ENCODE data around the gene RAB34.

Gene RAB34

GRCh38 chr17:28710861-28711722 lies 6.6 kb downstream of the RAB34 start:
- DNase-seq: peak; percentile 97

GRCh38 chr17:28707339-28707720 lies 10.3 kb downstream of the RAB34 start:
- DNase-seq: no peak

- no peak for DNase-seq
Measured at GRCh38 chr17:28706471-28707338, 11.0 kb downstream of the RAB34 start.

DNA sequence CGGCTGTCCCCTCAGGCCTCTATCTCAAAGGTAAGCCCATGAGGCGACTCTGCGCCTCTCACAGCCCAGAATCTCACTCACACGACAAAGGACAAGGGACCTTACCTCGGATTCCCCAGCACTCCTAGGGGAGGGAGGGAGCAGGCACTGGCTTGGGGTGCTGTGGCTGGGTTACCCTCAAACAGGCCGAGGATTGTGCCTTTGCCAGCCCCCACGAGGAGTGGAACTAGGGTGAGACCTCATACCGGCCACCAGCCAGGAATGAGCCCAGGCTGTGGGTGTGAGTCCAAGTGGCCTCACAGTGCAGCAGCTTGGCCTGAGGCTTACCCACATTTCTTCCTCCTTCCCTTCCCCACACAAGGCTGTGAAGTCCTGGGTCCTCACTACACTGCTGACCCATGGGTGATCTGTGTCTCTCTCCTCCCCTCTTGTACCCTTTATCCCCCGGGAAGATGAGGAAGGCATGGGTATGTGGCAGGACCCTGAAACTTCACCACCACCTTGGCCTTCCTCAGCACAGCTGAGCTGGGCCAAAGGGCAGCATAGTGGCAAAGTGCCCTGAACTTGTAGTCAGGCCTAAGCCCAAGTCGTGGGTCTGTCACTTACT lies 11.8 kb downstream of the RAB34 start:
- no peak for DNase-seq

DNA sequence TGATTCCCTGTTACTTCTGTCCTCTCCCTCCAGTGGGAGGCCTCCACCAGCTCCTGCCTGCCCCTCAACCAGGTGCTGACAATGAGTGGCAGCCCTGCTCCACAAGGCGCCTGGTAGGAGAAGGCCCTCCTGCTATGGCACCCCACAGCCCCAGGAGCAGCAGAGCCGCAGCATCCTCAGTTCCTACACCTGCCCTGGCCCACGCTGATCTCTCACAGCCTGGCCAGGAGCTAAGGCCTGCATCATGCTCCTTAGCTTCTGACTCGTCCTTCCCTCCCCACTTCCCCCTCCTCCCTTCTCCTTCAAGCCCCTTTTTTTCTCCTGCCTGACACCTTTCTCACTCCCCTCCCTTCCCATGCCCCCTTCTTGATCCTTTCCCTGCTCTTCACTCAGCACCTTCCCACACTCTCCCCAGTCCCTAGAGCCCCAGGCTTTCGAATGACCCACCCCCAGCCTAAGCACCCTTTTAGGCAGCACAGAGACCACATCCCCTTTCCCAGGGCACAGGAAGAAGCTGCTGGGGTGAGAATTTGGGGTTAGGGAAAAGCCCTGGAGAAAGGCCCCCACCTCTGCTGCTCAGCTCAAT lies 12.5 kb downstream of the RAB34 start:
- no peak for DNase-seq

GRCh38 chr17:28704219-28704858 lies 13.3 kb downstream of the RAB34 start:
- no peak for DNase-seq

GRCh38 chr17:28703552-28704218 lies 14.0 kb downstream of the RAB34 start:
- DNase-seq: no peak

- no peak for DNase-seq
Measured at GRCh38 chr17:28702752-28703150, 14.9 kb downstream of the RAB34 start.

DNA sequence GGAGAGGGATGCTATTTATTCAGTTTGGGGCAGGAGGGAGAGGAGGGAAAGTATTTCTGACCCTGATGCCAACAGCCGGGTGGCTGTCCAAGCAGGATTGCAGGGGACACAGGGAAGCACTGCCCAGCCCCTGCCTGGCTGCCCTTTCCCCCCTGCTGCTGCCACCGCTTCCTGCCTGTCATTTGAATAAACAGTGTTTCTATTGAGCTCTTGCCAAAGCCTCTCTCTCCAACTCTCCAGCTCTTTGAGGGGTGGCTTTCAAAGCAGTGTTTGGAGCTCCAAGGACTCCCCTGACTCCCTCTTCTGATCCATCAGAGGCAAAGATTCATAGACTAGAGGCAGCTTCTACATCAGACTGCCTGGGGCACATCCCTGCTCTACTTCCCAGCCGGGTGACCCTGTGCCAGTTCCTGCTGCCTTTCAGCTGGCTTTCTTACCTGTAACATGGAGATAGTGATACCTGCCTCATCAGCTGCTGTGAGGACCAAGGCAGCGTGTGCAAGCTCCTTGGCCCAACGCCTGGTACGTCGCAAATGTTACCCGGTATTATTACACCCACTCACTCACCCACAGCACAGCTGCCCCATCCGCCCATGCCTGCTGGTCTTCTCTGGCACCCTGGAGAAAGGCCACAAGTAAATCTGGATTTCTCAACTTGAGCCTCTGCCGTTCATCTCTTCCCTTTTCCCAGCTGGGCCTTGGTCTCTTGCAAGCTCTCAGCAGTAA lies 15.5 kb downstream of the RAB34 start:
- DNase-seq: no peak

DNA sequence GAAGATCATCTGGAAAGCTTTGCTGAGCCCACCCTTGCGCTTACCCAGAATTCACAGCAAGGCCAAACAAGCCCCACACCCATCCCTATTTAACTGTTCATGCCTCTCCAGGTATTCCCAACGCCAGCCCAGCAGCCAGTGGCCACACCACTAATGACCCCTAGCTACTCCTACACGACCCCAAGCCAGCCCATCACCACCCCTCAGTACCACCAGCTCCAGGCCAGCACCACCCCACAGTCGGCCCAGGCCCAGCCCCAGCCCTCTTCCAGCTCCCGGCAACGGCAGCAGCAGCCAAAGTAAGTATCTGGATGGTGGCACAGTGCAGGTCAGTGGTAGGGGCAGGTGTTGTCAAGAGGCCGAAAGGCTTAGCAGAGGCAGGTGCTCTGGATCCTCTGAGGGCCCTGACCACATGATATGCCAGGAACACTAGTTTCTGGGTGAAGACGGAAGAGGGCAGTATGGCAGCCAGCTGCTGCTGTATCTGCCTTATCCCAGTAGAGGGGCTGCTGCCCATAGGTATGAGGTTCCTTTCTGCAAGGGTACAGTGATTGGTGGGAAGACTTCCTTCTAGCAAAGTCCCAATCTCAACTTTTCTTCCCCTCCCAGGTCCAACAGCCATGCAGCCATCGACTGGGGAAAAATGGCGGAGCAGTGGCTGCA lies 16.7 kb downstream of the RAB34 start:
- DNase-seq: no peak

DNA sequence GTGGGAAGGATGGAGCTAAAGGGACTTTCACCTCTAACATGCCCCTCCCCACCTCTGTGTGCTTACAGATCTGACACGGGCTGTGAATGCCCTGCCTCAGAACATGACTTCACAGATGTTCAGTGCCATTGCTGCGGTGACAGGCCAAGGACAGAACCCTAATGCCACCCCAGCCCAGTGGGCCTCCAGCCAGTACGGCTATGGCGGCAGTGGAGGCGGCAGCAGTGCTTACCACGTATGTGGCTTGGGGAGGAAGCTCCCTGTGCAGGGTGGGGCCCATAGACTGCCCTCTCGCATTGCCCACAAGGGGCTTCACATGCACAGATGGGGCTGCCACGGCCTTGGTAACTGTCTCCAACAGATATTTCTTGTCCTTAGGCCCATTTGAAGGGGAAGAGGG lies 17.4 kb downstream of the RAB34 start:
- DNase-seq: no peak

- DNase-seq: no peak
Measured at GRCh38 chr17:28698253-28698941, 19.3 kb downstream of the RAB34 start.

DNA sequence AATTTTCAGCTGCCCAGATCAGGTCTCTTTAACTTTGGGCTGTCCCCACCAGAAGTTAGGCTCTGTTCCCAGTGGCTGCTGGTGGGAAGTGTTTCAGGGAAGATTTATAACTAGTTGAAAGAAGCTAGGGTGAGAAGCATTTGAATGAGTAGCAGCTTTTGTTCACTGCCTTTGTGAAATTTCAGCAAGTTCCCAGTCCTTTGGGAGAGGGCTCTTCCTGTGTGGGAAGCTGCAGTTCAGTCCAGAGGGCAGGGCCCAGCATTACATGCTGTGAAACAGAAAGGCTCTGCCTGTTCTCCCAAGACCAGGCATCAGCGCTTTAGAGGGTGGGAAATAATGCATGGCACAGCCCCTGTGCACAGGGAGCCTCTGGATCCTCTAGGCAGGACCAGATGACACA lies 23.8 kb downstream of the RAB34 start:
- peak; percentile 1 for DNase-seq

DNA sequence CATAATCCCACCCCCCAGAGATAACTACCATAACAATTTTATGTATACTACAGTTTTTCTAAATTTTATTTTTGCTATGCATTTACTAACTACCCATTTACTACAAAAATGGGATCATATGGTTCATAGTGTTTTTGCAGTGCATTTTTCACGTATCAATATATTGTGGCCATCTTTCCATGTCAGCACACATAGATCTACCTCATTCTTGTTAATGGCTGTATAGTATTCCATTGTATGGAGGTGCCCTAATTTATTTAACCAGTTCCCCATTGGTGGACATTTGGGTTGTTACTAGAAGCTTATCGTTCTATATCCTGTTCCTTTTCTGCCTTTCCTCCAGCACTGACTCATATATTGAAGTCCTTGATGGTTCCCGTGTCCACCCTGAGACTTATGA lies 28.7 kb downstream of the RAB34 start:
- no peak for DNase-seq

DNA sequence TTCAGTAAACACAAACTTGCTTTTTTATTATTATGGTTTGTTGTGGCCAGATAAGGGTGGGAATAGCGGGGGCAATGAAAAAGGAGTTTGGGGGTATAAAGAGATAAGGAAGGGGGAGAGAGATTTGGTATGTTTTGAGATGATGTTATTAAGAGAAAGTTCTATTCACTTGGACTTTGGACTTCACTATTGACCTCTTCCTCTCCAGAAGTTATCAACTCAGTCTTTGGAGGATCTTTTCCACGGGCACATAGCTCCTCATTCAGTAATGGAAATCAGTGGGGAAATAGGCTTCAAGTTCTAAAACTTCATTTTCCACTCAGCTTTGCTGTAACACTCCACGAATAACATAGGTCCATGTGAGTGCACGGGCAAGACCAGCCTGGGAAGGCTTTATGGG lies 29.2 kb downstream of the RAB34 start:
- DNase-seq: no peak

DNA sequence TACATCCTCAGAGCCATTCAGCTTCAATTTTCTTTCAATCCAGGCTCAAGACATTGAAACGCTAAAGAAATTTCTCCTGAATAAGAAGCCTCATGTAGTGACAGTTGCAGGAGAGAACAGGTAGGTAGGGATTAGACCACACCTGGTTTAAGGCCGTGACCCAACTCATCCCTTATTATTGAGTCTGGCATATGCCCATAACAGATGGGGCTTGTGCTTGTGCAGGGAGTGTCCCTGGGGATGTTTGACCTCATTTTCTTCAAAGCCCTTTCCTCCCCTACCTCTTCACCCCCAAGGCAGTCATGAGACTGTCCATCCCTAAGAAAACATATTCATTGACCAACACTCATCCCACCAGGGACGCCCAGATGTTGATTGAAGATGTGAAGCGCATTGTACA lies 31.4 kb downstream of the RAB34 start:
- DNase-seq: no peak

DNA sequence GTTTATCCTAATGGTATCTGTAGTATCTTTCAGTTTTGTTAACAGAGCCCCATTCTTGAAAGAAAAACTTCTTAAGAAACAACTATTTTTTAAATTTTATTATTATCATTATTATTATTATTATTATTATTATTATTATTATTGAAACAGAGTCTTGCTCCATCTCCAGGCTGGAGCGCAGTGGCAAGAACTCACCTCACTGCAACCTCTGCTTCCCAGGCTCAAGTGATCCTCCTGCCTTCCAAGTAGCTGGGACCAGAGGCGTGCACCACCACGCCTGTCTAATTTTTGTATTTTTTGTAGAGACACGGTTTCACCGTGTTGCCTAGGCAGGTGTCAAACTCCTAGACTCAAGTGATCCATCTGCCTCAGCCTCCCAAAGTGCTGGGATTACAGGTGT lies 32.3 kb downstream of the RAB34 start:
- no peak for DNase-seq

- DNase-seq: no peak
Measured at GRCh38 chr17:28684963-28685362, 32.7 kb downstream of the RAB34 start.

- DNase-seq: no peak
Measured at GRCh38 chr17:28682655-28683054, 35.0 kb downstream of the RAB34 start.

- DNase-seq: no peak
Measured at GRCh38 chr17:28675980-28676379, 41.7 kb downstream of the RAB34 start.
